Measurements from ENCODE around the gene MAEA.

DNA sequence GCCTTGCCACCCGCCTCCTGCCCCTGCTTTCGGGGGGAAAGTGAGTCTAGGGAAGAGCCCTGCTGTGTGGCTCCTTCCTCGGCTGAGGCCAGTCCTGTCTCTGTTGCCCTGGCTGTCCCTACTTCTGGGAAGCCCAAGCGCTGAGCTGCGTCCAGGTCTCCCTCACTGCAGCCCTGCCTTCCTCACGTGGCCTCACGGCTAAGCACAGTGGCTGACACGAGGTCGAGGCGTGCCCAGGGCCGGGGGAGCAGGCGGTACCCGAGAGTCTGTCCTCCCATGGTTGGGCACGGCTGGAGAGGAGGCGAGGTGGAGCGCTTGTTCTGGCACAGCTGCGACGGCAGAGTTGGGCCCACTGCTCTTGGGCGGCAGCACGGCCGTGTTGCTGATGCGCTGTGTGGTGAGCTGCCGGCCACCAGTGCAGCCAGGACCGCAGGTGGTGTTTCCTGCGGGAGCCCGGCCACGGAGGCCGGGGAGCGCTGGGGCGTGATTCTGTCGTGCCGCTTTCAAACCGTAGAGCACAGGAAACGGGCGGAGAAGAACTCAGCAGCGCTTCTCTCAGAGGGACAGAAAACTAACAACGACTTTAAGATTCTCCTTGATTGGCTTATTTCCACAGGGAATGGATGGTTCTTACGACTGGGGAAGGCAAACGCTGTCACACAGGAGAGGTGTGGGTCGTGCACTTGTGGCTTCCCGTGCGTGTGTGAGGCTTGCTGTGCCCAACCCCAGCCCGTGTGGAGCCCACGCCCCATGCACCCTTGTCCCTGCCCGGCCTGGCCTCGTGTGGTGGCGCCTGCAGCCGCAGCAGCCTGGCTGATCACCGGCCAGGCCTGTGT is 21.3 kb downstream of the MAEA start:
- TF ChIP-seq, protein P1, sequence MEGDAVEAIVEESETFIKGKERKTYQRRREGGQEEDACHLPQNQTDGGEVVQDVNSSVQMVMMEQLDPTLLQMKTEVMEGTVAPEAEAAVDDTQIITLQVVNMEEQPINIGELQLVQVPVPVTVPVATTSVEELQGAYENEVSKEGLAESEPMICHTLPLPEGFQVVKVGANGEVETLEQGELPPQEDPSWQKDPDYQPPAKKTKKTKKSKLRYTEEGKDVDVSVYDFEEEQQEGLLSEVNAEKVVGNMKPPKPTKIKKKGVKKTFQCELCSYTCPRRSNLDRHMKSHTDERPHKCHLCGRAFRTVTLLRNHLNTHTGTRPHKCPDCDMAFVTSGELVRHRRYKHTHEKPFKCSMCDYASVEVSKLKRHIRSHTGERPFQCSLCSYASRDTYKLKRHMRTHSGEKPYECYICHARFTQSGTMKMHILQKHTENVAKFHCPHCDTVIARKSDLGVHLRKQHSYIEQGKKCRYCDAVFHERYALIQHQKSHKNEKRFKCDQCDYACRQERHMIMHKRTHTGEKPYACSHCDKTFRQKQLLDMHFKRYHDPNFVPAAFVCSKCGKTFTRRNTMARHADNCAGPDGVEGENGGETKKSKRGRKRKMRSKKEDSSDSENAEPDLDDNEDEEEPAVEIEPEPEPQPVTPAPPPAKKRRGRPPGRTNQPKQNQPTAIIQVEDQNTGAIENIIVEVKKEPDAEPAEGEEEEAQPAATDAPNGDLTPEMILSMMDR (IDR thresholded peaks at IDR 0.05) = no peak
- no peak for TF ChIP-seq POLR2A (IDR thresholded peaks at IDR 0.05)

Data from tibial nerve (tissue), 3 donors.